T-helper 1 cell (primary cell): Measurements from ENCODE around the gene RUFY2.

Source experiments
- DNase-seq, 5 donors: peaks; one replicate each; pipeline ENCODE4 v3.0.0-alpha.2; 2012 to 2020

RUFY2 gene

GRCh38 chr10:68364101-68364886, 42.8 kb downstream of the RUFY2 start:
- no peak for DNase-seq

DNA sequence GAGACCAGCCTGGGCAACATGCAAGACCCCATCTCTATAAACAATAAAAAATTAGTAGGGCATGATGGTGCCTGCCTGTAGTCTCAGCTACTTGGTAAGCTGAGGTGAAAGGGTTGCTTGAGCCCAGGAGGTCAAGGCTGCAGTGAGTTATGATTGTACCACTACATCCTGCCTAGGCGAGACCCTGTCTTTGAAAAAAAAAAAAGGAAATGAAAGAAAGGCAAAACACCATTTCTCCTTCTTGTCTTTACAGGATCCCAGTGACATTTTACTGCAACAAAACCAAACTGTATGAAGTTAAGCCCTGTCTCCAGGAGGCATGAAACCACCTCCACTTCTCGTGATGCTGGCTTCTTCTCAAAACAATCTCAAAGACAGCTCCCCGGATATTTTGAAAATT, 44.5 kb downstream of the RUFY2 start:
- no peak for DNase-seq

DNA sequence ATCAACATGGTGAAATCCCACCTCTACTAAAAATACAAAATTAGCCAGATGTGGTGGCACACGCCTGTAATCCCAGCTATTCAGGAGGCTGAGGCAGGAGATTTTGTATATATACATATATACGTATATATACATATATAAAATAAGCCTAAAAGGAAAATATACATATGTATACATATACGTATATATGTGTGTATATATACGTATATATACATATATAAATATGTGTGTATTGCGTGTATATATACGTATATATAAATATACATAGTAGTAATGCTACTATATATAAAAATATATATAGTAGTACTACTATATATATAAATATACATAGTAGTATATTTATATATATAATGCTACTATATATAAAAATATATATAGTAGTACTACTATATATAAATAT, 47.9 kb downstream of the RUFY2 start:
- DNase-seq = no peak

DNA sequence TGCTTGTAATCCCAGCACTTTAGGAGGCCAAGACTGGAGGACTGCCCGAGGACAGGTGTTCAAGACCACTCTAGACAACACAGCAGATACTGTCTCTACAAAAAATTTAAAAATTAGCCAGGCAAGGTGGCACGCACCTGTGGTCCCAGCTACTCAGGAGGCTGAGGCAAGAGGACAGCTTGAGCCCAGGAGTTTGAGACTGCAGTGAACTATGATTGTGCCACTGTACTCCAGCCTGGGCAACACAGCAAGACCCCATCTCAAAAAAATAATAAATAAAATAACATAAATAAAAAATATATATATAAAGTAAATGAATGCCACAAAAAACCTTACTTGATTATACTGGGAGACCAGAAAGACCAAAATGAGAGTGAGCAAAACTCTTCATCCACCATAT, 53.5 kb downstream of the RUFY2 start:
- no peak for DNase-seq

- peak in 4 of 5 donors; percentile 22 to 57 (median 30) for DNase-seq
Measured at GRCh38 chr10:68348265-68348741, 58.8 kb downstream of the RUFY2 start.

DNA sequence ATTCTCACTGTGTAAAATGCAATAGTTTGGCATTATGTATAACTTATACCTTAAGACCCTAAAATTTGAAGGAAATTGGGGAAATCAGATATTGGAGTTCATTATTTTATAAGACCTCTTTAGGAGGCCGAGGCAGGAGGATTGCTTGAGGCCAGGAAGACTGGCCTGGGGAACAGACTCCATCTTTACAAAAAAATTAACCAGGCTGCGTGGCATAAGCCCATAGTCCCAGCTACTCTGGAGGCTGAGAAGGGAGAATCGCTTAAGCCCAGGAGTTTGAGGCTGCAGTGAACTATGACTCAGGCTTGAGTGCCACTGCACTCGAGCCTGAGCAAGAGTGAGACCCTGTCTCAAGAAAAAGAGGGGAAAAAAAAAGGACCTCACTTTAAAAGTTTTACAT, 60.3 kb downstream of the RUFY2 start:
- no peak for DNase-seq

GRCh38 chr10:68345621-68346020, 61.5 kb downstream of the RUFY2 start:
- DNase-seq = no peak

GRCh38 chr10:68342909-68343516, 64.1 kb downstream of the RUFY2 start:
- no peak for DNase-seq

DNA sequence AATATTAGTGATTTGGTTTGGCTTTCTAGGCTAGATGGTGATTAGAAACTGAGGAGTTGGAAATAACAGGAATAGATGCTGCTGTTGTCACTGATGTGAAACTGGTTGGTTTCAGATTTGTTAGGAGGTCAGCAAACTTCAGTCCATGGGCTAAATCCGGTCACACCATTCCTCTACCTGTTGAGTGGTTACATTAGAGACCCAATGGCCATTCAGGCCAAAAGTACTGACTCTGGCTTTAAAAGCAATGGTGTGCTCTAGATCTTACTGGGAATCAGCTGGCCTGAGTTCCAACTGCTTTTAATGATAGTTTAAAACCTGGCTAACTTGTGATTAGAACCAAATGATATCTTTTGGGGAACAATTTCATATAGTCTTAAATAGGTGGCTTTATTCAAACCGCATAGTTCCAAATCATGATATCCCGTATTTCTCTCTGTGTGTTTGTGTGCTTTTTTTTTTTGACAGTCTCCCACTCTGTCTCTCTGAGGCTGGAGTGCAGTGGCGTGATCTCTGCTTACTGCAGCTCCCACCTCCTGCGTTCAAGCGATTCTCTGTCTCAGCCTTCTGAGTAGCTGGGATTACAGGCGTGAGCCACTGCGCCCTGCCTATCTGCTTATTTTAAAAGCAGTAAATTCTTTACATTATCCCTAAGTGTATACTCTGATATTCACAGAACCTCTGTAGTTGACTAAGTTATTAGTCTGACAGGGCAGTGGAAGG, 66.6 kb downstream of the RUFY2 start:
- DNase-seq = no peak

- DNase-seq = no peak
Measured at GRCh38 chr10:68336754-68337351, 70.2 kb downstream of the RUFY2 start.

DNA sequence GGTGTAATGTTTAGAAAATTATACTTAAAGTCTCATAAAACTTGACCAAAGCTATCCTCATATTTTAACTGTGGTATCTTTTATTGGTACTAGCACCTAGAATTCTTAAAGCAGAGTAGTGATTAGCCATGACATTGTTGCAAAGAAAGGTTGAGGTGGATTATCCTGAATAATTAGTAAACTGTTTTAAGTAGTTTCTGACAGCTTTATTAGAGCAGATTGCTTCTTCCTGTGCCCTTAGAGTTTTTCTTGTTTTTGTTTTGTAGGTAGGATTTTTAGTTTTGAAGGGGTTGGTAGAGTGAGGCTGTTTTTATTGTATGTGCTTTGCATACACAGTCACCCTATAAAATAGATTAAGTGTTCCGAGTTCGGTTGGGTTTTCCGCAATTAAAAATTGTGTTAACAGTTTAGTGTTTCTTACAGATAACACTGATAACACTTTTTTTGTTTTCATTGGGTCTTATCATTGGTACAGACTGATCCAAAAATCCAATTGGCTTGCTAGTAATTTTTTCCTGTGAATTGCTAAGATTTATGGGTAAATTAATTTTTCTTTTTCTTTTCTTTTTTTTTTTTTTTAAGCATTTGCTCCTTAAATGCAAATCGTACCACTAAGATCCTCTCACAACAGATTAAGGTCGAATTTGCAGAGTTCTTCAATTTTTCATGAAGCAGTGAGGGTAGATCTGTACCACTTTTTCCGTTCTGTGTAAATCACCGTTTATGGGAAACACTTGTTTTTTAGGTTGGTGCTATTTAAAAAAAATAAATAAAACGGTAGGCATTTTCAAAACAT, 72.2 kb downstream of the RUFY2 start:
- DNase-seq = no peak

- DNase-seq = no peak
Measured at GRCh38 chr10:68333440-68334431, 73.3 kb downstream of the RUFY2 start.

DNA sequence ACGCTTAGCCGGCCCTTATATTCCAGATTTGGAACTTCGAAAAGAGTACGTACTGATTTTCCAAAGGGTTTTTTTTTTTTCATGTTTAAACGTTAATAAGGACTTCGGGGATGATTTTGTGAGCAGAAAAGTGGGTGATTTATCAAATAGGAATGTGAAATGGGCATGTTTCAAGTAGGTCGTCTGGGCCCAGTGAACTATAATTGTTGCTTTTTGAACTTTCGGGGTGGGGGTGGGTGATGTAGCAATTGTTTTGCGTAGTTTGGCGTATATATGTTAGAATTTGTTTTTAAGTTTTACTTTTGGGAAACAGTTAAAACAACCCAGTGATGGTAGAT, 74.0 kb downstream of the RUFY2 start:
- no peak for DNase-seq

DNA sequence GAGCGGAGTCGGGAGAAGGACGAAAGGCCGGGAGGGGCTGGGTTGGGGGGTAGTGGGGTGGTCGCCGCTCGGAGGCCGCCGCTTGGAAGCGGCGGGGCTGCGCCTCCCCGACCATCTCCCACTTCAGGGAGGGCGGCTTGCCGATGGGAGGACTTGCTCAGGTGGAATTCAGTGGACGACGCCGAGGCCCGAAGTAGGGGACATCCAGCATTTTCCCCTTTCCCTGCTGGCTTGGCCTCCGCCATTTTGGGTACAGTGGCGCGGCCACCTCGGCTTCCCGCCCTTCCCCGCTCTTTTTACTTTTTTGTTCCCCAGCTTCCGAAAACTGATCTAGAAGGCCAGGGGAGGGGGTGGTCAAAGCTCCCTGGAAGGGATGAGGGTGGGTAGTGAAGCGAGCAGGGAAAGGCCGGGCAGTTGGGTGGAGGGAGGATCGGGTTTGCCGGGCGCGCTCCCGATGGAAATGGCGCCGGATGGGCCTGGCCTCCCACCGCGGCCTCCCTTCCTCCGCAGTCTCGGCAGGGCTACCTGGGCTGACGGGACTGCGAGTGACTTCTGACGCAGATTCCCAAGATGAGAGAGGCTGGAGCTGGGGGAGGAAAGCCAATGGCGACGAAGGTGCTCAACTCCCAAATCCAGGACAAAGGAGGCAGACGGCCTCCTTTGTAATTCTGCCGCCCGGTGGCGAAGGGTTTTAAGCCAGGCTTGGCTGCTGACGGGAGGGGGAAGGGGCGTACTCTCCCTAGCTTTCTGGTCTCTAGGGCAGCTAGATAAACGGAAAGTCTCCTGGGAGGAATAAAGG, 74.6 kb downstream of the RUFY2 start, which contains the start of gene PBLD:
TSS of gene PBLD (minus strand) at position 670 of the 799 bp plus-strand sequence. CDS start 26,084 bp downstream, outside the sequence.
- DNase-seq = peak; percentile 30 to 69 (median 51)

- peak; percentile 97 to 100 (median 98) for DNase-seq
Measured at GRCh38 chr10:68331455-68332258, 75.4 kb downstream of the RUFY2 start, which contains the start of gene HNRNPH3. Gene HNRNPH3, plus strand, starts transcription at chr10:68332064. Its CDS starts 5,158 bp downstream, at chr10:68337222.

DNA sequence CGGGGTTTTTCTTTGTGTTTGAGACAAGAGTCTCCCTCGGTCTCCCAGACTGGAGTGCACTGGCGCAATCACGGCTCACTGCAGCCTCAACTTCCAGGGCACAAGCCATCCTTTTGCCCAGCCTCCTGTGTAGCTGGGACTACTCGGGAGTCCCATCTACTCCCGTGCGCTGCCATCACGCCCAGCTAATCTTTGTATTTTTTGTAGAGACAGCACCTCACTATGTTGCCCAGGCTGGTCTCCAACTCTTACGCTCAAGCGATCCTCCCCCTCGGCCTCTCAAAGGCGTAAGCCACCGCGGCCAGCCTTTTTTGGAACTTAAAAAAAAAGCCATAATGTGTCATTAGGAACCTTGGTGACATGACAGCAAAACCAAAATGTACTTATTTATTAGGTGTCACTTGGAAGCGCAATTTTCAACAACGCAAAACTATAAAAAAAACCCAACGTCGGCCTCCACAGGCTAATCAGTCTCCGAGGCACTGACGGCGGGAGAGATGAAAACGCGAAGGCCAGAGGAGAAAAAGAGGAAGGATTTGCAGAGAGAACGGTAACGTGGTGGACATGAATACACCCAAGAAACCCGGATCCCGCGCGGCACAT, 76.1 kb downstream of the RUFY2 start:
- peak in 3 of 5 donors; percentile 4 to 34 (median 22) for DNase-seq

DNA sequence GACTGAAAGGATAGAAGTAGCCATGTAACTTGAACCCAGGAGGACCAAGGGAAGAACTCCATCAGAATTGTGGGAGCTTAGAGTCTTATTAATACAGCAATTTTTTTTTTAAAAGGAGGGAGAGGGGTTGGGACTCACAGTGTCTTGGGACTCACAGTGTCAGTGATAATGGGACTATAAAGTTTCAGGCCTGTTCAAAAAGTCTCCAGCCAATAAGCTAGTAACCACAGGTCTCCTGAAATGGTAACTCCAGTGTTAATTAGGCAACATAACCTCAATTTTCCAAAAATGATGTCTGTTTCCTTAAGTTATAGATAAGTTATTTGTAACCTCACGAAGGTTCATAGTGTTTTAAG, 77.6 kb downstream of the RUFY2 start:
- DNase-seq = no peak

DNA sequence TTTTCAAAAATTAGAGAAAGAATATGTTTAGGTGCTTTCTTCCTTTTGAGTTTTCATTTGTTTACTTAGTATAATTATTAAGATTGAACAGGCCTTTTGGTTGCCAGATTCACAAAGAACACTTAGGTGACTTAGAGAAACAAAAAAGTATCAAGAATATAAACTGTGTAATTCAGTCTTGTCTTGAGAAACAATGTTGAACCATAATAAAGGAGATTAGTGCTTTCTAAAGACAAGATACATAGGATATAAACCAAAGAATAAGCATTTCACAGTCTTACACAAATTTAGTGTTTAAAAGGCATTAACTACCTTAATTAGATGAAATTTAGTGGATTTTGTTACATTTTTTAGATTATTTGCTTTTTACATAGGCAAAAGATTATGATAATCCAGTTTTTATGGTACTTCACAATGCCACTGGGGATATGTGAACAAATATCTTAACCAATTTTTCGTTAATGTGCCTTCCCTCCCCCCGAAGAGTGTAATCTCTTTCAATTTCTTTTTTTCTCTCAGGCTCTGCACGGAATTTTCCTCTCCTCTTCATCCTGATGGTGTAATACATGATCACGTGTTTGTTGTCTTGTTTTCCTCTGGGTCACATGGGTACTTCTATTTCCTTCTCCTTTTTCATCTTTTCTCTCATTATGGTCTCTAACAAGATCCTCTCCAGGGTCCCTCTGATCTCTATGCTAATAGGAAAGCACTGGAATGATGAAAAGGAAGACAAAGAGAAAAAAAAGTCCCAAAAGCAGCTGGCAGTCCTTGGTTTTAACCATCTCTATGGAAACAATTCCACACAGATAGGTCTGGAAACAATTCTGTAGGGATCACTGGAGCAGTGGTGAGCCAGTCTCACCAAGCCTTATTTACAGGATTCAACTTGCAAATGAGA, 78.9 kb downstream of the RUFY2 start:
- DNase-seq = peak in 1 of 5 donors; percentile 58
